HG02610 (cell line): ENCODE results near the gene ALAS1.
"Not testable (repeated sequence)": the region's sequence is repeated elsewhere in the genome, so short reads cannot be mapped to it uniquely, and the experiment has no call there.

Experiments
- ATAC-seq: cut with Tn5 transposase; IDR thresholded peaks from one replicate; pipeline ENCODE4 v1.9.1; 2021; ENCODE audit warnings: mild to moderate bottlenecking, moderate library complexity; ENCODE audit not compliant: unreplicated experiment

Gene ALAS1

GRCh38 chr3:52176951-52177700 lies 20.8 kb upstream of the ALAS1 start:
- ATAC-seq, result no peak

DNA sequence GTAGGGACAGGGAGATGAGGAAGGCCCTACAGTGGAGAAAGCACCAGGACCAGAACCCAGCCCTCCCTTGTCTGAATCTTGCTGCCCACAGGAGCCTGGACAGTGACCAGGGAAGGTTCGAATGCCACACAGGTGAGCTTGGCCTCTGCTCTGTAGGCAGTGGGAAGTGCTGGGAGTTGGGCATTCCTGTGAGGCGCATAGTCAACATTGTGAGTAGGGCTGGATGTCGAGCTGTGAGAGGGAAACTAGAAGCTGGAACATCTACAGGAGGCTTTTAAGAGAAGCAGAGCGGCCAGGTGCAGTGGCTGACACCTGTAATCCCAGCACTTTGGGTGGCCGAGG lies 20.3 kb upstream of the ALAS1 start:
- ATAC-seq, result no peak

GRCh38 chr3:52178126-52178525 lies 19.8 kb upstream of the ALAS1 start:
- ATAC-seq, result not testable (repeated sequence)

- no peak for ATAC-seq
These were observed 19.4 kb upstream of the ALAS1 start for GRCh38 chr3:52178537-52178936.

- ATAC-seq, result no peak
These were observed 16.4 kb upstream of the ALAS1 start for GRCh38 chr3:52181543-52181942.

GRCh38 chr3:52182196-52182595 lies 15.8 kb upstream of the ALAS1 start:
- no peak for ATAC-seq

DNA sequence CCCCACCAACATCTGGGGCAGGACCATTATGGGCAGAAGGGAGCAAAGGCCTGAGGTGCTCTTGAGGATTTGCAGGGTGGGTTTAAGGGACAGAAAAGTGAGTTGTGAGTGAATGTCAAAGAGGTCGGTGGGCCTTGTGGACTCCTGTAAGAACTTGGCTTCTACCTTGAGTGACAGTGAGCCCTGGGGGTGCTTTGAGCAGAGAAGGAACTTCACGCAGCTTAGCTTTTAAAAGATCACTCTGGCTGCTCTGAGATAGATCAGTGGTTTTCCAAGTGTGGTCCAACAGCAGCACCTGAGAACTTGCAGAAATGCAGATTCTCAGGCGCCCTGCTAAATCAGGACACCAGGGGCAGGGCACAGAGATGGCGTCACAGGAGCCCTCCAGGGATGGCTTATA lies 15.3 kb upstream of the ALAS1 start:
- ATAC-seq, result no peak

GRCh38 chr3:52183786-52184445 lies 14.0 kb upstream of the ALAS1 start:
- no peak for ATAC-seq

GRCh38 chr3:52184690-52185089 lies 13.3 kb upstream of the ALAS1 start:
- ATAC-seq, result no peak

DNA sequence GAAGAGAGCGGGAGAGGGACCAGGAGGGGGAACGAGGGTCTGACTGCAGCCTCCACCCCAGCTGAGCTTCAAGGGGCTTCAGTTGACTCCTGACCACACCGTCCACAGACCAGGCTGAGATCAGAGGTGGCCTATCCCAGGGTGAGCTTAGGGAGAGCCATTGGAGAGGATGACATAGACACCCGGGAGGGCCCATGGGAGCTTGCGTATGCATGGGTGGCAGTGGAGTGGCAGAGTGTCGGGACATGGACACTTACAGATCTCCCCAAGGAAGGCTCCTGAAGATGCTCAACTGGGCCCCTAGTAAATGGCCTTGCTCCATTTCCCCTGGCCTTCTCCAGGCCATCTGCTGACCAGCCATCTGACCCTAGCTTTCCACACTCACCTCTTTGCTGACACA lies 12.6 kb upstream of the ALAS1 start:
- no peak for ATAC-seq

GRCh38 chr3:52185837-52186236 lies 12.1 kb upstream of the ALAS1 start:
- ATAC-seq, result no peak

- ATAC-seq, result no peak
These were observed 11.2 kb upstream of the ALAS1 start for GRCh38 chr3:52186729-52187128.

GRCh38 chr3:52188556-52188955 lies 9.4 kb upstream of the ALAS1 start:
- ATAC-seq, result no peak

DNA sequence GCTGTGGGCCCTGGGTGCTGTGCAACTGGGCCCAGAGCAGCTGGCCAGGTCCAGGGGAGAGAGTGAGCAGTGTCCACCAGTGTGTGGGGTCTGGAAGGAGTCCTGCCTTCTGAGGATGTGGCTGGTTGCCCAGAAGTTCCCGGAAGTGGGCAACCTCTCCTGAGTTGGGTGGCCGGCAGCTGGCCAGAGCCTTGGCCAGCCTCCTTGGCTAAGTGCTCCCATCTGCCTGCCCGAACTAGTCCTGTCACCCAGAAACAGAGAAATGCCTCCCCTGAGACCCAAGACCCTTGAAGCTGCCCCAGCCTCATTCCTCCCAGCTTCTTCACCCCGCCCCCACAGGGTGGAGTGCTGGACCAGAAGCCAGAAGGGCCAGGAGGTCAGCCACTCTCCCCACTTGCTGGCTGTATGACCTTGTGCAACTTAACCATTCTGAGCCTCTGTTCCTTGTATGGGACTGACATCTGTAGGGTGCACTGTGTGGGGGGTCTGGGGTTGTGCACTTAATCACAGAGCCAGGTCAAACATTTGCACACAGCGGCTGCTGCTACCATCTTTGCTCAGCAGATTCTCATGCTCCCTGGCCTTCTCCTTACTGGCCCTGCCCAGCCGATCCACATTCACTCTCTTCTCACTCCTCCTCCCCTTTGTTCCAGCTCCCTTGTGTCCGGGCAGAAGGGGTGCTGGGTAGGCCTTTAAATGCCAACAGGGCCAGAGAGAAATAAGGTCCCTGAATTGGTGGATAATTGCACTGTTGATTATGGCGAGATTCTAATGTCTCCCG lies 7.5 kb upstream of the ALAS1 start:
- ATAC-seq, result no peak

DNA sequence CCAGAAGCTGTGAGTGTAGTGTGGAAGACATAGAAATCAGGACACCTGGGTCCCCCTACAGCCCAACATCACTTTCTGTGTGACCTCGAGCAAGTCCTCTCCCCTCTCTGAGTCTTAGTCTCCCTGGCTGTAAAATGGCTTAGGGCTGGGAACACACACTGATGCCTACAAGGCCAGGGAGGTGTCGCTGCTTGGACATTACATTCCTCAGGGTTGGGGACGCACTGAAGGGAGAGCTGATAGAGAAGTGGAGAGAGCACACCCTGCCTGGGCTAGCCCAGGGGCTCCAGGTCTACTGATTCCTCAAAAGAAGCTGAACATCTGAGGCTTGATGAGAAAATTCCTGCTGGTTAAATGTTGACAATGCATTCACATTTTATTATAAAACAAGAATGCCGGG lies 6.3 kb upstream of the ALAS1 start:
- ATAC-seq, result no peak

DNA sequence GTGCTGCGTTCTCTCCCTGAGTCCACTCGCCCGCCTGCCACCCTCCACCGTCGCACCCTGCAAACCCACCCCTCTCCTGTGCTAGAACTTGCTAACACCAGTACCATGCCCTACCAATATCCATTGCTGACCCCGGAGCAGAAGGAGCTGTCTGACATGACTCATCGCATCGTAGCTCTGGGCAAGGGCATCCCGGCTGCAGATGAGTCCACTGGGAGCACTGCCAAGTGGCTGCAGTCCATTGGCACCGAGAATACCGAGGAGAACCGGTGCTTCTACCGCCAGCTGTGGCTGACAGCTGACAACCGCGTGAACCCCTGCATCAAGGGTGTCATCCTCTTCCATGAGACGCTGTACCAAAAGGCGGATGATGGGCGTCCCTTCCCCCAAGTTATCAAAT lies 4.9 kb upstream of the ALAS1 start:
- ATAC-seq, result no peak

DNA sequence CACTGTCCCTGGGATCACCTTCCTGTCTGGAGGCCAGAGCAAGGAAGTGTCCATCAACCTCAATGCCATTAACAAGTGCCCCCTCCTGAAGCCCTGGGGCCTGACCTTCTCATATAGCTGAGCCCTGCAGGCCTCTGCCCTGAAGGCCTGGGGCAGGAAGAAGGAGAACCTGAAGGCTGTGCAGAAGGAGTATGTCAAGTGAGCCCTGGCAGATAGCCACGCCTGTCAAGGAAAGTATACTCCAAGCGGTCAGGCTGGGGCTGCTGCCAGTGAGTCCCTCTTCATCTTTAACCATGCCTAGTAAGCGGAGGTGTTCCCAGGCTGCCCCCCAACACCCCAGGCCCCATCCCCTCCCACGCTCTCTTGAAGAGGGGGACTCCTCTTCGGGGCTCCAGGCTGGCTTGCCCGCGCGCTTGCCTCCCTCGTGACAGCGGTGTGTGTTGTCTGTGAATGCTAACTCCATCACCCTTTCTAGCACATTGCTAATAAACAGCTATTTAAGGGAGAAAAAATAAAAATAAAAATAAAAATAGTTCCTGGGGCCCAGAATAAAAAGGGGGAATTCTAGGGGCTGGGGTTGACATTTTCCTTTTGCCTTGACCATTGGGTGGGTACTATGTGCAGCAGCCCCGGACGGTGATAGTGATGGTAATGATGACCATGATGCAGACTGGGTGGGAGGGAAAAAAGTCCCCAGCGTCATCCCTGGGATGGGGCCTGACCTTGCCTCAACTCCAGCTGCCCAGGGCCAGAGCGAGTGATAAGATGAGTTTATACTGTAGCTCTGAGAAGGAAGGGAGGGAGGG lies 3.3 kb upstream of the ALAS1 start:
- ATAC-seq, result no peak

DNA sequence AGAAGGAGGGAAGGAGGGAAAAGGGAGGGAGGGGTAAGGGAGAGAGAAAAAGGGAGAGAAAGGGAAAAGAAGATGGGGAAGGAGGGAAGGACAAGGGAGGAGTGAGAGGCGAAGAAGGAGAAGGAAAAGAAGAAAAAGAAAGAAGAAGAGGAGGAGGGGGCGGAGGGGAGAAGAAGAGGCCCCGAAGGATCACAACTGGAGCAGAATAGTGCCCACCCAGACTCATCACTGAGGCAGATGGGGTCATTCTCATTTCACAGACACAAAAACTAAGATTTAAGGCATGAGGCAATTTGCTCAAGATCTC lies 2.7 kb upstream of the ALAS1 start:
- ATAC-seq, result no peak

DNA sequence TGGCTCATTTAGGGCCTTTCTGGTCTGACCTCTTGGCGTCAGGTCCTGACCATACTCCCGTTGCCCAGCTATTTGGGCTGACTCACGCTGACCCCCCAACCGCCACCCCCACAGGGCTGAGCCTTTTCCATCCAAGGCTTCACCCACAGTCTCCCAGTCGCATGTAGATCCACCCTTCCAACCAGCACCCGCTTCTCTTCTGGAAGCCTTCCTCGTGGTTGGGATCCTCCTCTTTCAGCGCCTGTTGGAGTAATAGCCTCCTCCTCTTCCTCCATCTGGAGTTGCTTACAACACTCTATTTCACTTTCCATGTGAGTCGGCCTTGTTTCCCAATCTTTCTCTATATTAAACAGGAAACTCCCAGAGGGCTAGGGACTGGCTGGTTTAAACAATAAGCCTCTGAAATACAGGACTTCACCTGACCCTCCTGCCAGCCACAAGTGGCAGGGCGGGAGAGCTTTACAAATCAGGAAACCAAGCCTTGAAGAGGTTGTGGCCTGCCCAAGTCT lies 2.1 kb upstream of the ALAS1 start:
- no peak for ATAC-seq

DNA sequence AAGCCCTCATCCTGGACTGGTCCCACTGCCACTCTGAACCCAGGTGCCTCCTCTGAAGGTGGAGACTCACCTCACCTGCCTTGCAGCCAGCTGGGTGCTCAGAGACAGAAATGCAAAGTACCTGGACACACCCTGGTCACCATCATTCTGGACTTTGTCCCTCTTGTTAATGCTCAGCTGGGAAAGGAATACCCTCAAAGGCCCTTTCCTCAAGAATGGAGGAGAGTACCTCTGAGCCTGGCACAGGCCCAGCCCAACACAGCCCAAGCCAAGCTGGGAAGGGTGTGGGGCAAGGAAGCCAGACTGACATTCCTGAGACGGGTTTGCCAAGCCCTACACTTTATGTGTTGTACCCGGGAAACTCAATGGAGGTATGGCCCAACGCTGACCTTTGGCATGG lies 983 bp upstream of the ALAS1 start:
- no peak for ATAC-seq

- ATAC-seq, result no peak
These were observed 490 bp upstream of the ALAS1 start for GRCh38 chr3:52197499-52197841.
